Astrocyte of the cerebellum (primary cell): ENCODE data around the gene ENO4.

ENCODE experiments used
- DNase-seq: peaks from one replicate; pipeline ENCODE4 v3.0.0-alpha.2; 2011; ENCODE audit warnings: low read depth
- H3K4me3 ChIP-seq: 2 replicates; pipeline ENCODE4 v1.5.1; 2011; ENCODE audit warnings: mild to moderate bottlenecking, low read depth, low read length, moderate library complexity
- in situ Hi-C: cut with HindIII; loops from 2 replicates; pipeline ENCODE4 v1.10.0; 2017; ENCODE audit warnings: low sequenced_read_pairs
- TF ChIP-seq, protein P1 (sequence below): IDR thresholded peaks from 2 replicates; pipeline ENCODE4 v1.5.1; 2012; ENCODE audit warnings: low read length, low read depth, moderate library complexity, mild to moderate bottlenecking; ENCODE audit errors: missing control alignments

Gene ENO4

GRCh38 chr10:116835658-116836057 lies 13.6 kb upstream of the ENO4 start:
- no peak for DNase-seq
- no peak overlapping the region for H3K4me3 ChIP-seq
- TF ChIP-seq, protein P1, sequence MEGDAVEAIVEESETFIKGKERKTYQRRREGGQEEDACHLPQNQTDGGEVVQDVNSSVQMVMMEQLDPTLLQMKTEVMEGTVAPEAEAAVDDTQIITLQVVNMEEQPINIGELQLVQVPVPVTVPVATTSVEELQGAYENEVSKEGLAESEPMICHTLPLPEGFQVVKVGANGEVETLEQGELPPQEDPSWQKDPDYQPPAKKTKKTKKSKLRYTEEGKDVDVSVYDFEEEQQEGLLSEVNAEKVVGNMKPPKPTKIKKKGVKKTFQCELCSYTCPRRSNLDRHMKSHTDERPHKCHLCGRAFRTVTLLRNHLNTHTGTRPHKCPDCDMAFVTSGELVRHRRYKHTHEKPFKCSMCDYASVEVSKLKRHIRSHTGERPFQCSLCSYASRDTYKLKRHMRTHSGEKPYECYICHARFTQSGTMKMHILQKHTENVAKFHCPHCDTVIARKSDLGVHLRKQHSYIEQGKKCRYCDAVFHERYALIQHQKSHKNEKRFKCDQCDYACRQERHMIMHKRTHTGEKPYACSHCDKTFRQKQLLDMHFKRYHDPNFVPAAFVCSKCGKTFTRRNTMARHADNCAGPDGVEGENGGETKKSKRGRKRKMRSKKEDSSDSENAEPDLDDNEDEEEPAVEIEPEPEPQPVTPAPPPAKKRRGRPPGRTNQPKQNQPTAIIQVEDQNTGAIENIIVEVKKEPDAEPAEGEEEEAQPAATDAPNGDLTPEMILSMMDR = no peak
- in situ Hi-C loops = no loop called here

DNA sequence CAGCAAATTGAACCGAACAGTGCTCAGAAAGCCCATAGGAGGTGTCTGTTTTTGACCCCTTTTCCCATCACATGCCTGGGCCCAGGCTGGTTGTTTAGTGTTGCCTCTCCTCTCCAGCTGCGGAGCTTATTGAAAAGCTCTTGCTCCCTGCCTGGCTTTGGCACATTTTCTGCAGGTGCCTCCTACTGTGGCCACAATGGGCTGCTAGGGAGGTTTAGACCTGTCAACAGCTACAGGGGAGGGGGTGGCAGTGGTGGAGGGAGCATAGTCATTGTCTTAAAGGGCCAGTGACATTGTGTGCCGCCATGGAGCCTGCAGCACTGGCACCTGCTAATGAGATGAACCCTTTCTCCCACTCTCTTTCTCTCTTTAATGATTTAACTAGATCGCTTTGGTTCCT lies 13.2 kb upstream of the ENO4 start:
- no peak overlapping the region for H3K4me3 ChIP-seq
- DNase-seq = no peak
- in situ Hi-C loops = no loop called here
- TF ChIP-seq, protein P1 = no peak

- in situ Hi-C loops = no loop called here
- H3K4me3 ChIP-seq = no peak overlapping the region
- TF ChIP-seq, protein P1 = peak; percentile 36
- no peak for DNase-seq
These were observed 12.3 kb upstream of the ENO4 start for GRCh38 chr10:116836902-116837523.

GRCh38 chr10:116838143-116838725 lies 11.1 kb upstream of the ENO4 start:
- TF ChIP-seq, protein P1 = no peak
- in situ Hi-C loops = no loop called here
- DNase-seq = no peak
- H3K4me3 ChIP-seq = no peak overlapping the region

DNA sequence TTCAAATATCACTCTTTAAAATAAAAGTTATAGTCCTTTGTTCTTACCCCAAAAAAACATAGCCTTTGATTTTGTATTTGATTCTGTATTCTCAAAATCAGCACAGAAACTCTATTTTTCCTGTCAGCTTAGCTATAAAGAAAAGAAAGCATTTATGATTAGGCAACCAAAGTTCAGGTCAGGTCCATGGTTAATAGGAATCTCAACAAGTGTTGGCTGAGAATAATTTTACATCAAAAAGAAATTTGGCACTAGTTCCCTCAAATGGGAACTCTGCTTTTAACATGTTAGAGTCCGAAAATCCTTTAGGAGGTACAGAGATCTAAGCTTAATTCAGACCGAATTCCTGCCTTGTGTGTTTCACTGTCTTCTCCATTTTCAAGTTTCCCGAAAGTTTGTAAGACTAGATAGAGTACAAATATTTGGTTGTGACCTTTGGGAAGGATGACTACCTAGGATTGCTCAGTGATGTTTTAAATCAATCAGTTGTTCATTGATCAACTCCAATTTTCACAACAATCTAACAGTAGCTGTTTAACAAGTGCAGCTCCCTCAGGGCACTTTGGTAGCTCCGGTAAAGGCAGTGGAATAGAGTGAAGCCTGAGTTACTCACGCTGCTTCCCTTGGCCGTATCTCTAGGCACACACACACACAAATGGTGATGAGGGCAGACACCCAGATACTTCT lies 8.8 kb upstream of the ENO4 start:
- in situ Hi-C loops = no loop called here
- H3K4me3 ChIP-seq = no peak overlapping the region
- DNase-seq = no peak
- TF ChIP-seq, protein P1 = no peak

DNA sequence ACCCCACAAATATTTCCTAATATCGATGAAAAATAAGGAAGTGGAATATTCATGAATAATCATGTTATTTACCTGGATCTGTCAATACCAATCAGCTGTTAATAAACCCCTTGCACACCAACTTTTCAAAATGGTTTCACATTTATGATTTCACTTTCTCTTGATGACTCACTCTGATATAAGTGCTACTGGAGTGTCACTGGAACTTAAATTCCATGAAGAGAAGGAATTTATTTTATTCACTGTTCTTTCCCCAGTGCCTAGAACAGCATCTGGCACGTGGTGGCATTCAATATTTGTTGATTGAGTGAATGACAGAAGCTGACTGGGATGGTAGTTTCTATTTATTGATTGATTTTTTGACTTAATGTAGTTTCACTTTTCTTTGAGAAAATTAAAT lies 3.5 kb upstream of the ENO4 start:
- no peak overlapping the region for H3K4me3 ChIP-seq
- TF ChIP-seq, protein P1 = no peak
- DNase-seq = no peak
- in situ Hi-C loops = no loop called here
